HFFc6 (cell line): Measurements from ENCODE around the gene RCHY1. TPM values are rescaled to one million over a fixed set of nuclear protein-coding genes. Genes with fewer than 3 reads are reported as not detected.

ENCODE experiments used
- DNase-seq: peaks from one replicate; pipeline ENCODE4 v3.0.0-alpha.2; 2018
- H3K27ac Mint-ChIP-seq: 2 replicates; pipeline ENCODE4 v1.8.0; 2020; ENCODE audit warnings: mild to moderate bottlenecking, mixed read lengths
- H3K27me3 Mint-ChIP-seq: 2 replicates; pipeline ENCODE4 v1.8.0; 2021; ENCODE audit warnings: mild to moderate bottlenecking, moderate library complexity, mixed read lengths; ENCODE audit not compliant: insufficient read depth
- H3K36me3 Mint-ChIP-seq: 2 replicates; pipeline ENCODE4 v1.8.0; 2021; ENCODE audit warnings: low read depth, mixed read lengths
- H3K4me1 Mint-ChIP-seq: 2 replicates; pipeline ENCODE4 v1.8.0; 2020; ENCODE audit warnings: low read depth, mixed read lengths
- H3K4me3 Mint-ChIP-seq: 2 replicates; pipeline ENCODE4 v1.8.0; 2020; ENCODE audit warnings: mild to moderate bottlenecking, moderate library complexity, mixed read lengths
- H3K9me3 Mint-ChIP-seq: 2 replicates; pipeline ENCODE4 v1.8.0; 2020; ENCODE audit warnings: mild to moderate bottlenecking, mixed read lengths
- CTCF ChIP-seq: fragments of 200-600 bp; sonication (generic); IDR thresholded peaks from 2 replicates; pipeline ENCODE4 v1.5.0; 2021; ENCODE audit warnings: antibody characterized with exemption, mild to moderate bottlenecking
- total RNA-seq, 6 experiments: library from RNA; stranded (reverse); fragmentation: NEBNext Ultra II Directional; extraction: Animal tissue kit (Norgen Biotek cat#: 25700); gene quantifications; 2 replicates in 1 of 6; 3 replicates in 5 of 6; pipeline ENCODE4 v1.2.3, GENCODE V29; 2021

Gene RCHY1
- total RNA-seq, 6 experiments from 2014 or later = 14.8 to 19.5 (median 17.5) TPM

GRCh38 chr4:75505630-75506029 lies 8.6 kb downstream of the RCHY1 start:
- H3K27me3 Mint-ChIP-seq = no peaks in the 10 kb centered on the region
- DNase-seq = no peak
- TF ChIP-seq CTCF = no peak
- no peaks in the 10 kb centered on the region; the same call in 1 of the 2 replicates for H3K4me1 Mint-ChIP-seq
- peaks cover 62% of the 10 kb centered on the region for H3K36me3 Mint-ChIP-seq
- H3K4me3 Mint-ChIP-seq = no peak overlapping the region
- no peak overlapping the region for H3K27ac Mint-ChIP-seq
- no peaks in the 10 kb centered on the region for H3K9me3 Mint-ChIP-seq

- H3K4me1 Mint-ChIP-seq = peaks cover 6% of the 10 kb centered on the region
- H3K9me3 Mint-ChIP-seq = peaks cover 15% of the 10 kb centered on the region
- no peak overlapping the region for H3K27ac Mint-ChIP-seq
- H3K36me3 Mint-ChIP-seq = peaks cover 73% of the 10 kb centered on the region
- no peak overlapping the region for H3K4me3 Mint-ChIP-seq
- DNase-seq = no peak
- H3K27me3 Mint-ChIP-seq = no peaks in the 10 kb centered on the region
- no peak for TF ChIP-seq CTCF
These were observed 11.5 kb downstream of the RCHY1 start for GRCh38 chr4:75502671-75503070.

GRCh38 chr4:75499900-75500299 lies 14.3 kb downstream of the RCHY1 start:
- Mint-ChIP-seq H3K4me3 (no peak overlapping the region), H3K9me3 (peaks cover 15% of the 10 kb centered on the region), H3K4me1 (peaks cover 30% of the 10 kb centered on the region), H3K36me3 (peaks cover 48% of the 10 kb centered on the region), H3K27me3 (no peaks in the 10 kb centered on the region), H3K27ac (no peak overlapping the region)
- DNase-seq = no peak
- TF ChIP-seq CTCF = no peak

- peaks cover 15% of the 10 kb centered on the region for H3K9me3 Mint-ChIP-seq
- DNase-seq = no peak
- H3K27me3 Mint-ChIP-seq = no peaks in the 10 kb centered on the region
- H3K36me3 Mint-ChIP-seq = peaks cover 41% of the 10 kb centered on the region
- no peak for TF ChIP-seq CTCF
- peaks cover 38% of the 10 kb centered on the region for H3K4me1 Mint-ChIP-seq
- no peak overlapping the region for H3K27ac Mint-ChIP-seq
- H3K4me3 Mint-ChIP-seq = no peak overlapping the region
These were observed 16.2 kb downstream of the RCHY1 start for GRCh38 chr4:75498041-75498440.

- peak; percentile 25 for DNase-seq
- H3K4me3 Mint-ChIP-seq = peak overlapping the region; percentile 71
- H3K9me3 Mint-ChIP-seq = peaks cover 15% of the 10 kb centered on the region
These were observed 17.1 kb downstream of the RCHY1 start for GRCh38 chr4:75497133-75497532.

More at GRCh38 chr4:75497133-75497532, 17.1 kb downstream of the RCHY1 start:
- Mint-ChIP-seq H3K27me3 (no peaks in the 10 kb centered on the region), H3K4me1 (peaks cover 38% of the 10 kb centered on the region), H3K36me3 (peaks cover 36% of the 10 kb centered on the region), H3K27ac (peak overlapping the region; percentile 78)
- TF ChIP-seq CTCF = no peak
